Measurements from ENCODE around the gene C10orf105. TPM values are rescaled to one million over a fixed set of nuclear protein-coding genes. Genes with fewer than 3 reads are reported as not detected.

C10orf105 gene
- polyA plus RNA-seq, 1 of the 3 experiments (the other 2 are of a cell fraction): not detected

GRCh38 chr10:71747039-71747531 is 27.5 kb upstream of the C10orf105 start (continued):
- TF ChIP-seq, protein P1, sequence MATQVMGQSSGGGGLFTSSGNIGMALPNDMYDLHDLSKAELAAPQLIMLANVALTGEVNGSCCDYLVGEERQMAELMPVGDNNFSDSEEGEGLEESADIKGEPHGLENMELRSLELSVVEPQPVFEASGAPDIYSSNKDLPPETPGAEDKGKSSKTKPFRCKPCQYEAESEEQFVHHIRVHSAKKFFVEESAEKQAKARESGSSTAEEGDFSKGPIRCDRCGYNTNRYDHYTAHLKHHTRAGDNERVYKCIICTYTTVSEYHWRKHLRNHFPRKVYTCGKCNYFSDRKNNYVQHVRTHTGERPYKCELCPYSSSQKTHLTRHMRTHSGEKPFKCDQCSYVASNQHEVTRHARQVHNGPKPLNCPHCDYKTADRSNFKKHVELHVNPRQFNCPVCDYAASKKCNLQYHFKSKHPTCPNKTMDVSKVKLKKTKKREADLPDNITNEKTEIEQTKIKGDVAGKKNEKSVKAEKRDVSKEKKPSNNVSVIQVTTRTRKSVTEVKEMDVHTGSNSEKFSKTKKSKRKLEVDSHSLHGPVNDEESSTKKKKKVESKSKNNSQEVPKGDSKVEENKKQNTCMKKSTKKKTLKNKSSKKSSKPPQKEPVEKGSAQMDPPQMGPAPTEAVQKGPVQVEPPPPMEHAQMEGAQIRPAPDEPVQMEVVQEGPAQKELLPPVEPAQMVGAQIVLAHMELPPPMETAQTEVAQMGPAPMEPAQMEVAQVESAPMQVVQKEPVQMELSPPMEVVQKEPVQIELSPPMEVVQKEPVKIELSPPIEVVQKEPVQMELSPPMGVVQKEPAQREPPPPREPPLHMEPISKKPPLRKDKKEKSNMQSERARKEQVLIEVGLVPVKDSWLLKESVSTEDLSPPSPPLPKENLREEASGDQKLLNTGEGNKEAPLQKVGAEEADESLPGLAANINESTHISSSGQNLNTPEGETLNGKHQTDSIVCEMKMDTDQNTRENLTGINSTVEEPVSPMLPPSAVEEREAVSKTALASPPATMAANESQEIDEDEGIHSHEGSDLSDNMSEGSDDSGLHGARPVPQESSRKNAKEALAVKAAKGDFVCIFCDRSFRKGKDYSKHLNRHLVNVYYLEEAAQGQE (IDR thresholded peaks at IDR 0.05; ENCODE audit: low read depth, low read length): no peak
- TF ChIP-seq MEF2A (IDR thresholded peaks at IDR 0.05; ENCODE audit: borderline replicate concordance, low read depth) (no peak), RCOR1 (IDR thresholded peaks at IDR 0.05; ENCODE audit: low read length) (no peak), GABPA (IDR thresholded peaks at IDR 0.05; ENCODE audit: low read depth) (no peak), SIN3A (IDR thresholded peaks at IDR 0.05; ENCODE audit: borderline replicate concordance, low read depth, low read length) (no peak), EP300 (IDR thresholded peaks at IDR 0.05; ENCODE audit: borderline replicate concordance in 1 of 2, low read depth in 1 of 2, low read length in 1 of 2) (no peak)

DNA sequence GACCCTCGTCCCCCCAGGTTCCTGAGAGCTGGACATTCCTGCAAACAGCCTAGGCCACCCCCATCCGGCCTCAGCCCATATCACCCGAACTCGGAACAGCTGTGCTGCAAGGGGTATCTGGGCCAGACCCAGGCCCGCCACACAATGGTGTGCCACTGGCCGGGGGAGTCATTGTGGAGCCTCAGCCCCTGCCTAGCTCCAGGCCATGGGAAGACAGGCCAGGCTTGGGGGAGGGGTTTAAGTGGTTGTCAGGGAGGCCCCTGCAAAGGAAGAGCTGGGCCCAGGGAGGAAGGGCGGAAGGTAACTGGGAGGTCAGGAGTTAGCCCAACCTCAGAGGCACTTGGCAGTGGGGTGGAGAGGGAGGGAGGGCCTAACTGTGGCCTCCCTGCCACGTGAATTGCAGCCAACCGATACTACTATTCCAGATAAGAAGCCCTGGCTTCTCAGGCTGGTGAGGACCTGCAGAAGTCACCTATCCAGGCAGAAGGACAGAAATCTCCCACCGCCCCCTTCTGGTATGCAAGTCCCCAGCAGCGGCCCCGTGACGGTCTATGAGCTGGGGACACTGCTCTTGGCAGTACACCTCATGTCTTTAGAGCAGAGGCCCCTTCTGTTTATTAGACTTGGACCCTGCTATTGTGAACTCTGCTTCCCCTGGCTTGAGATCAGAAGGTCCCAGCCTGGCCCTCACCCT is 26.9 kb upstream of the C10orf105 start:
- Histone ChIP-seq H2AFZ (ENCODE audit: low read depth) (no peak overlapping the region), H3K27ac (ENCODE audit: low read depth in 2 of 2, low read length in 1 of 2) (no peak overlapping the region; a peak in 1 of 4 replicates), H3K4me2 (no peak overlapping the region), H3K36me3 (replicated peaks in 1 of 2; ENCODE audit: control insufficient read depth in 1 of 2, insufficient read depth in 2 of 2, low read length in 1 of 2) (no peaks in the 10 kb centered on the region), H3K79me2 (ENCODE audit: insufficient read depth) (no peaks in the 10 kb centered on the region), H3F3A (replicated peaks; ENCODE audit: insufficient read depth) (no peaks in the 10 kb centered on the region), H3K9ac (no peak overlapping the region), H3K27me3 (ENCODE audit: insufficient read depth) (no peaks in the 10 kb centered on the region), H4K20me1 (ENCODE audit: insufficient read depth) (no peaks in the 10 kb centered on the region), H3K9me2 (no peaks in the 10 kb centered on the region), H3K4me3 (ENCODE audit: low read depth in 2 of 2, low read length in 1 of 2) (no peak overlapping the region), H3K9me3 (no peaks in the 10 kb centered on the region), H3K4me1 (ENCODE audit: control insufficient read depth in 1 of 2, insufficient read depth in 2 of 2, low read depth in 1 of 2, low read length in 1 of 2) (peaks cover 0 to 20% of the 10 kb centered on the region in 2 experiments; a peak in 1 of 4 replicates)
- CTCF ChIA-PET: interaction anchor here (0.7 to 1.7 kb wide), 8 partner anchors 8 to 138 kb away, joined by 3 to 8 read pairs (median 3); partner anchors contain the start of gene VSIR
- DNase-seq: peak; percentile 51
- 92% methylated on average over 11 of the region's 13 CpGs for WGBS (ENCODE audit: low lambda C conversion rate)
- POLR2A ChIA-PET: no interaction called here
- TF ChIP-seq, protein P1 (IDR thresholded peaks at IDR 0.05; ENCODE audit: low read depth, low read length): no peak
- TF ChIP-seq TEAD4 (IDR thresholded peaks at IDR 0.05; ENCODE audit: borderline replicate concordance, insufficient read depth): no peak
- TF ChIP-seq, protein P2, sequence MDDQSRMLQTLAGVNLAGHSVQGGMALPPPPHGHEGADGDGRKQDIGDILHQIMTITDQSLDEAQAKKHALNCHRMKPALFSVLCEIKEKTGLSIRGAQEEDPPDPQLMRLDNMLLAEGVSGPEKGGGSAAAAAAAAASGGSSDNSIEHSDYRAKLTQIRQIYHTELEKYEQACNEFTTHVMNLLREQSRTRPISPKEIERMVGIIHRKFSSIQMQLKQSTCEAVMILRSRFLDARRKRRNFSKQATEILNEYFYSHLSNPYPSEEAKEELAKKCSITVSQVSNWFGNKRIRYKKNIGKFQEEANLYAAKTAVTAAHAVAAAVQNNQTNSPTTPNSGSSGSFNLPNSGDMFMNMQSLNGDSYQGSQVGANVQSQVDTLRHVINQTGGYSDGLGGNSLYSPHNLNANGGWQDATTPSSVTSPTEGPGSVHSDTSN (IDR thresholded peaks at IDR 0.05): no peak
- no peak for TF ChIP-seq FOXJ3 (CRISPR knock-in tag; IDR thresholded peaks at IDR 0.05)
- TF ChIP-seq MXI1 (IDR thresholded peaks at IDR 0.05; ENCODE audit: low read depth, low read length): no peak
- TF ChIP-seq, protein P3, sequence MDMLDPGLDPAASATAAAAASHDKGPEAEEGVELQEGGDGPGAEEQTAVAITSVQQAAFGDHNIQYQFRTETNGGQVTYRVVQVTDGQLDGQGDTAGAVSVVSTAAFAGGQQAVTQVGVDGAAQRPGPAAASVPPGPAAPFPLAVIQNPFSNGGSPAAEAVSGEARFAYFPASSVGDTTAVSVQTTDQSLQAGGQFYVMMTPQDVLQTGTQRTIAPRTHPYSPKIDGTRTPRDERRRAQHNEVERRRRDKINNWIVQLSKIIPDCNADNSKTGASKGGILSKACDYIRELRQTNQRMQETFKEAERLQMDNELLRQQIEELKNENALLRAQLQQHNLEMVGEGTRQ (IDR thresholded peaks at IDR 0.05; ENCODE audit: borderline replicate concordance, low read depth, low read length): no peak
- TF ChIP-seq, protein P4, sequence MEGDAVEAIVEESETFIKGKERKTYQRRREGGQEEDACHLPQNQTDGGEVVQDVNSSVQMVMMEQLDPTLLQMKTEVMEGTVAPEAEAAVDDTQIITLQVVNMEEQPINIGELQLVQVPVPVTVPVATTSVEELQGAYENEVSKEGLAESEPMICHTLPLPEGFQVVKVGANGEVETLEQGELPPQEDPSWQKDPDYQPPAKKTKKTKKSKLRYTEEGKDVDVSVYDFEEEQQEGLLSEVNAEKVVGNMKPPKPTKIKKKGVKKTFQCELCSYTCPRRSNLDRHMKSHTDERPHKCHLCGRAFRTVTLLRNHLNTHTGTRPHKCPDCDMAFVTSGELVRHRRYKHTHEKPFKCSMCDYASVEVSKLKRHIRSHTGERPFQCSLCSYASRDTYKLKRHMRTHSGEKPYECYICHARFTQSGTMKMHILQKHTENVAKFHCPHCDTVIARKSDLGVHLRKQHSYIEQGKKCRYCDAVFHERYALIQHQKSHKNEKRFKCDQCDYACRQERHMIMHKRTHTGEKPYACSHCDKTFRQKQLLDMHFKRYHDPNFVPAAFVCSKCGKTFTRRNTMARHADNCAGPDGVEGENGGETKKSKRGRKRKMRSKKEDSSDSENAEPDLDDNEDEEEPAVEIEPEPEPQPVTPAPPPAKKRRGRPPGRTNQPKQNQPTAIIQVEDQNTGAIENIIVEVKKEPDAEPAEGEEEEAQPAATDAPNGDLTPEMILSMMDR (IDR thresholded peaks at IDR 0.05): no peak
